UCSD-AML1 (cell line): ENCODE measurements around the gene MACC1.

Experiments used
- DNase-seq: peaks from one replicate; lab custom pipeline; 2025; ENCODE audit not compliant: unreplicated experiment; lab: John Stamatoyannopoulos, UW

MACC1 gene

GRCh38 chr7:20085086-20085485 is 132.1 kb downstream of the MACC1 start:
- DNase-seq, result no peak
